Measurements from ENCODE around the gene PIGU.

- no peak for TF ChIP-seq CTCF (IDR thresholded peaks at IDR 0.05)
- TF ChIP-seq POLR2A (IDR thresholded peaks at IDR 0.05), result no peak
These were observed 161.2 kb downstream of the PIGU start for GRCh38 chr20:34515484-34516246.
